ENCODE data around the gene TNS2. TPM values are rescaled to one million over a fixed set of nuclear protein-coding genes. Genes with fewer than 3 reads are reported as not detected.
"Not testable (repeated sequence)": the region's sequence is repeated elsewhere in the genome, so short reads cannot be mapped to it uniquely, and the experiment has no call there.

The TNS2 gene, protein sequence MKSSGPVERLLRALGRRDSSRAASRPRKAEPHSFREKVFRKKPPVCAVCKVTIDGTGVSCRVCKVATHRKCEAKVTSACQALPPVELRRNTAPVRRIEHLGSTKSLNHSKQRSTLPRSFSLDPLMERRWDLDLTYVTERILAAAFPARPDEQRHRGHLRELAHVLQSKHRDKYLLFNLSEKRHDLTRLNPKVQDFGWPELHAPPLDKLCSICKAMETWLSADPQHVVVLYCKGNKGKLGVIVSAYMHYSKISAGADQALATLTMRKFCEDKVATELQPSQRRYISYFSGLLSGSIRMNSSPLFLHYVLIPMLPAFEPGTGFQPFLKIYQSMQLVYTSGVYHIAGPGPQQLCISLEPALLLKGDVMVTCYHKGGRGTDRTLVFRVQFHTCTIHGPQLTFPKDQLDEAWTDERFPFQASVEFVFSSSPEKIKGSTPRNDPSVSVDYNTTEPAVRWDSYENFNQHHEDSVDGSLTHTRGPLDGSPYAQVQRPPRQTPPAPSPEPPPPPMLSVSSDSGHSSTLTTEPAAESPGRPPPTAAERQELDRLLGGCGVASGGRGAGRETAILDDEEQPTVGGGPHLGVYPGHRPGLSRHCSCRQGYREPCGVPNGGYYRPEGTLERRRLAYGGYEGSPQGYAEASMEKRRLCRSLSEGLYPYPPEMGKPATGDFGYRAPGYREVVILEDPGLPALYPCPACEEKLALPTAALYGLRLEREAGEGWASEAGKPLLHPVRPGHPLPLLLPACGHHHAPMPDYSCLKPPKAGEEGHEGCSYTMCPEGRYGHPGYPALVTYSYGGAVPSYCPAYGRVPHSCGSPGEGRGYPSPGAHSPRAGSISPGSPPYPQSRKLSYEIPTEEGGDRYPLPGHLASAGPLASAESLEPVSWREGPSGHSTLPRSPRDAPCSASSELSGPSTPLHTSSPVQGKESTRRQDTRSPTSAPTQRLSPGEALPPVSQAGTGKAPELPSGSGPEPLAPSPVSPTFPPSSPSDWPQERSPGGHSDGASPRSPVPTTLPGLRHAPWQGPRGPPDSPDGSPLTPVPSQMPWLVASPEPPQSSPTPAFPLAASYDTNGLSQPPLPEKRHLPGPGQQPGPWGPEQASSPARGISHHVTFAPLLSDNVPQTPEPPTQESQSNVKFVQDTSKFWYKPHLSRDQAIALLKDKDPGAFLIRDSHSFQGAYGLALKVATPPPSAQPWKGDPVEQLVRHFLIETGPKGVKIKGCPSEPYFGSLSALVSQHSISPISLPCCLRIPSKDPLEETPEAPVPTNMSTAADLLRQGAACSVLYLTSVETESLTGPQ (N-terminal part only)
- 0.32 TPM for polyA plus RNA-seq (2012; ENCODE audit: low read depth, missing spikeins)

DNA sequence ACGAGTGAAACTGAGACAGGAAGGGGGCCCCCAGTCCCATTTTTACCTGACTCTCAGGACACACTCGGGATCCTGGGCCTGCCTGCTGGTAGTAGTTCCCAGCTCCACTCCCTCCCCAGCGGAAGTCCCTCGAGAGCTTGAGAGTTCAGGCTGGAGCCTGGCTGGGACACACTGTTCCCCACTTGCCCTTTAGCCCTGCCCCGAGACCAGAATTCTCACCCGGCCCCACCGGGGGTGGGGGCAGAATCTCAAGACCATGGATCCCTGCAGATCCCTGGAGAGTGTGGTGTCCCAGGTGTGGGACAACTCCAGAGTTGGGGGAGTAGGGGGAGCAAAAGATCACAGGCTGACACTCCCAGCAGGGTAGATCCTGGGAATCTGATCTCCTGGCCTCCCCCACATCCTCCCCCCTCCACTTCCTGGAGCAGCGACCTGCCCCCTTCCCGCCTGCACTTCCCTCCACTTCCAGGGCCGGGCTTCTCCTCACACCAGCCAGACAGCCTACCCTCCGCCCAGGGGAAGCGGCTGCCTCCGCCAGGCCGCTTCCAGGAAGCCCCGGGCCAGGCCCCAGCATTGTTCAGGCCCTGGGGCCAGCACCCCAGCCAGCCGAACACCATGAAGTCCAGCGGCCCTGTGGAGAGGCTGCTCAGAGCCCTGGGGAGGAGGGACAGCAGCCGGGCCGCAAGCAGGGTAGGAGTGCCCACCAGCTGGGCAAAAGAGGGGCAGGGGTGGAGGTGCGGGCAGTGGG lies at the start of gene TNS2:
TNS2 (plus strand) TSS at position 495 of the 748 bp plus-strand sequence; CDS start at position 616, 121 bp downstream.
- no peak for FAIRE-seq
- TF ChIP-seq TAF1 (IDR thresholded peaks at IDR 0.05; ENCODE audit: low read depth, low read length) (no peak), SPI1 (IDR thresholded peaks at IDR 0.05; ENCODE audit: low read depth, low read length) (no peak), PAX5 (IDR thresholded peaks at IDR 0.05; ENCODE audit: insufficient read depth, low read length, severe bottlenecking) (no peak), POLR2A (IDR thresholded peaks at IDR 0.05; ENCODE audit: low read depth, low read length) (no peak), POLR2AphosphoS5 (IDR thresholded peaks at IDR 0.05; ENCODE audit: low read depth, low read length) (no peak), POU2F2 (IDR thresholded peaks at IDR 0.05; ENCODE audit: low read depth, low read length) (no peak)

DNA sequence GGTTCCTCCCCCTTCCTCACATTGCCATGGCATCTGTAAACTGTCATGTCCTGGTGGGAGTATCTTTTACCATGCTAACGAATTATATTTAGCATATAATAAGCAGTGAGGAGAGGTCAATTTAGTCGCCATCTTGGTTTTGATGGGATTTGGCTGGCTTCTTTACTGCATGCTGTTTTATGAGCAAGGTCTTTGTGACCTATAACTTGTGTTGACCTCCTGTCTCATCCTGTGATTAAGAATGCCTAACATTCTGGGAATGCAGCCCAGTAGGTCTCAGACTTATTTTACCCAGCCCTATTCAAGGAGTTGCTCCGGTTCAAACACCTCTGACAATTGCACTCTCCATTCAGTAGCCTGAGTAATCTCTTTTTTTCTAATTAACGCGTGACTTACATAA lies 45.7 kb upstream of the TNS2 start:
- DNase-seq (ENCODE audit: insufficient read length, low spot score) (no peak), FAIRE-seq (no peak)
- no peak for TF ChIP-seq PAX5 (IDR thresholded peaks at IDR 0.05; ENCODE audit: insufficient read depth, low read length, severe bottlenecking)
- no peak for TF ChIP-seq POU2F2 (IDR thresholded peaks at IDR 0.05; ENCODE audit: low read depth, low read length)
- no peak for TF ChIP-seq POLR2AphosphoS5 (IDR thresholded peaks at IDR 0.05; ENCODE audit: low read depth, low read length)
- TF ChIP-seq POLR2A (IDR thresholded peaks at IDR 0.05; ENCODE audit: low read depth, low read length): no peak
- TF ChIP-seq SPI1 (IDR thresholded peaks at IDR 0.05; ENCODE audit: low read depth, low read length): no peak
- TF ChIP-seq TAF1 (IDR thresholded peaks at IDR 0.05; ENCODE audit: low read depth, low read length): no peak

More for the DNA sequence above, at the start of gene TNS2:
- DNase-seq (ENCODE audit: insufficient read length, low spot score): peak; percentile 6

DNA sequence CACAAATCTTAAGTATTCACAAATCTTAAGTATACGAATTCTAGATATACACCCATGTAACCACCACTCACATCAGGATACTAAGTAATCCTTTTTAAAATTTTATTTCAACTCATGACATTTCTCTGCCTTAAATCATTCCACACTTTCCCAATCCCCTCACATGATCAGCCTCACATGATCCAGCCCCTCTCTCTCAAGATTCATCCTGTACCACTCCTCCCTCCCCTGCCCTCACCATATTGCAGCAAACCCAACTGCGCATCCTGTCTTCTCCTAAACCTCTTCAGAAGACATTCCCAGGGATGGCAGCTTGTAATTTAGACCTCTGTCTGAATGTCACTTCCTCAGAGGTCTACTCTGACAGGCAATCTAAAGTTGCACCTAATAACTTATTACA lies 45.3 kb upstream of the TNS2 start:
- TF ChIP-seq POU2F2 (IDR thresholded peaks at IDR 0.05; ENCODE audit: low read depth, low read length) (no peak), POLR2A (IDR thresholded peaks at IDR 0.05; ENCODE audit: low read depth, low read length) (no peak), SPI1 (IDR thresholded peaks at IDR 0.05; ENCODE audit: low read depth, low read length) (no peak), PAX5 (IDR thresholded peaks at IDR 0.05; ENCODE audit: insufficient read depth, low read length, severe bottlenecking) (no peak), POLR2AphosphoS5 (IDR thresholded peaks at IDR 0.05; ENCODE audit: low read depth, low read length) (no peak), TAF1 (IDR thresholded peaks at IDR 0.05; ENCODE audit: low read depth, low read length) (no peak)
- DNase-seq (ENCODE audit: insufficient read length, low spot score) (no peak), FAIRE-seq (no peak)

DNA sequence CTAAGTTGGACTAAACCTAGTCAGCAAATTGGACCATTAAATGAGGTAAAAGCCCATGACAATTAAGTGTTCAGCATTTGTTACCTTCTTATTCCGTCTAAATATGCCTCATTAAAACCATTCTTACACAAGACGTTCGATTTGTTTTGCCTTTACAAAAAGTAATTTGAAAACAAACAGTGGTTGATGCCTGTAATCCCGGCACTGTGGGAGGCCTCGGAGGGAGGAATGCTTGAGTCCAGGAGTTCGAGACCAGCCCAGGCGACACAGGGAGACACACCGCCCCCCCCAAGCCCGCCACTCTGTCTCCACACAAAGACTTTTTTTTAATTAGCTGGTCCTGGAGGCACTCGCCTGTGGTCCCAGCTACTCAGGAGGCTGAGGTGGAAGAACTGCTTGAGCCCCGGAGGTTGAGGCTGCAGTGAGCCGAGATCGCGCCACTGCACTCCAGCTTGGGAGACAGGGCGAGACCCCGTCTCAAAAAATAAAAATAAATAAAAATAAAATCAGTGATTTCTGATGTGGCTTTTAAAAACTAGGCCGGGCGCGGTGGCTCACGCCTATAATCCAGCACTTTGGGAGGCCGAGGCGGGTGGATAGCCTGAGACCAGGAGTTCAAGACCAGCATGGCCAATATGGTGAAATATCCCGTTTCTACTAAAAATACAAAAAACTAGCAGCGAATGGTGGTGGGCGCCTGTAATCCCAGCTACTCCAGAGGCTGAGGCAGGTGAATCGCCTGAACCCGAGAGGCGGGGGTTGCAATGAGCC lies 44.5 kb upstream of the TNS2 start:
- TF ChIP-seq PAX5 (IDR thresholded peaks at IDR 0.05; ENCODE audit: insufficient read depth, low read length, severe bottlenecking): no peak
- TF ChIP-seq SPI1 (IDR thresholded peaks at IDR 0.05; ENCODE audit: low read depth, low read length): no peak
- no peak for TF ChIP-seq POLR2A (IDR thresholded peaks at IDR 0.05; ENCODE audit: low read depth, low read length)
- no peak for TF ChIP-seq POU2F2 (IDR thresholded peaks at IDR 0.05; ENCODE audit: low read depth, low read length)
- TF ChIP-seq TAF1 (IDR thresholded peaks at IDR 0.05; ENCODE audit: low read depth, low read length): no peak
- no peak for TF ChIP-seq POLR2AphosphoS5 (IDR thresholded peaks at IDR 0.05; ENCODE audit: low read depth, low read length)
- DNase-seq (ENCODE audit: insufficient read length, low spot score): no peak
- no peak for FAIRE-seq

DNA sequence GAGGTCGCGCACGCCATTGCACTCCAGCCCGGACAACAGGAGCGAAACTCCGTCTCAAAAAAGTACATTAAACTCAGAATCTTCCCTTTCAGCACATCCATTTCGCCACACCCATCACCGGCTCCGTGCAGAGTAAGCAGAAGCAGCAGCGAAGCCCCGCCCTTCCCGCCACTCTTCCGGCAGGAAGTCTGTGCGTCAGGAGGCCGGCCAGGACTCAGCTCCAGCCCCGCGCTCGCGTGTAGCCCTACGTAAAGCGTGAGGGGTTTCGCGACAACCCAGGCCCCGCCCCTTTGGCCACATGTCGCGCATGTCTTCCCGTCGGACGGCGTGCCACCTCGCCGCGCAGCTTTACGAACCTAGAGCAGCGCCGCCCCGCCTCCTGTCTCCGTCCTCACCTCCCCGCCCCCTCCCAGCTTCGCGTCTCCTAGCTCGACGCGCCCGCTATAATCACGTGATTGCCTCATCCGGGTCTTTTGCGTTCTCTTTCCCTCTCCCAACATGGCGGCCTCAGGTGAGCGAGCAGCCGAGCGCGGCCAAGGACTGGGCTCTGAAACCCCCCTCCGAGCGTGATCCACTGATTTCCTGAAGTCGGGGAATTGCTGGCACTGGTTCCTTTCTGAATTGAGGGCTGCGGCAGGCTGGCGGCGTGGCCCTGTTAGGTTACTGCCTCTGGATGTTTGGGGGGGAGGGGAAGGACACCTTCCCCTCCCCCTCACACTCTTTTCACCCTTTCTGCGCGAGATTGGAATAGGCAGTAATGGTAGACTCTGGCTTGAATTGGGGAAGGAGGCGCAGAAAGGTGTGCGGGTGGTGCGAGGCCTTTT lies 43.7 kb upstream of the TNS2 start, which contains the start of gene EIF4B:
EIF4B (plus strand) TSS at position 471 of the 824 bp plus-strand sequence; CDS start at position 499, 28 bp downstream.
- TF ChIP-seq POLR2AphosphoS5 (IDR thresholded peaks at IDR 0.05; ENCODE audit: low read depth, low read length) (no peak; the same call in none of the 2 replicates), TAF1 (IDR thresholded peaks at IDR 0.05; ENCODE audit: low read depth, low read length) (peak; percentile 84), POU2F2 (IDR thresholded peaks at IDR 0.05; ENCODE audit: low read depth, low read length) (peak; percentile 12; the same call in 1 of the 2 replicates), PAX5 (IDR thresholded peaks at IDR 0.05; ENCODE audit: insufficient read depth, low read length, severe bottlenecking) (no peak), POLR2A (IDR thresholded peaks at IDR 0.05; ENCODE audit: low read depth, low read length) (peak; percentile 55; the same call in 1 of the 2 replicates), SPI1 (IDR thresholded peaks at IDR 0.05; ENCODE audit: low read depth, low read length) (peak; percentile 50)
- DNase-seq (ENCODE audit: insufficient read length, low spot score): peak; percentile 94
- FAIRE-seq: peak; percentile 97

DNA sequence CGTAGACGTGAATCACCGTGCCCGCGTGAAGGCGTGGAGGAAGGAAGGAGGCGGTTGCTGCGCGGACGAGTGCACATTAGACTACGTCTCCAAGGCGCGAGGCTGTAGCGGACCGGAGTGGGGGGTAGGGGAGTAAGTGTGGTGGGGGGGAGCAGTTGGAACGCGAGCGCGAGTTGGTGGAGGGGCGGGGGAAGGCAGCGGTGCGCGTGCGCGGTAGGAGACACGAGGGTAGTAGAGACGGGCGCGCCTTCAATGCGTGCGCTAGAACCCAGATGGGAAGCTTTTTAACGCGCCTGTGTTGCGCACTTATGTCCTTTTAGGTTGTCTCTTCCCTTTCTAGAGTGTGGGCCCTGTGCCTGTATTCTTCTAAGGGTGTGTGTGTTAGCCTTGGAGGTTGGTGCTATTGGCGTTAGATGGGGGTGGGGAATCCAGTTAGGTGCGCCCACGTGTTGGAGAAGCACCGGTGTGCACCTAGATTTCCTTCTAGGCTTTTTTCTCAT lies 43.0 kb upstream of the TNS2 start:
- no peak for FAIRE-seq
- DNase-seq (ENCODE audit: insufficient read length, low spot score): peak; percentile 61
- TF ChIP-seq POLR2AphosphoS5 (IDR thresholded peaks at IDR 0.05; ENCODE audit: low read depth, low read length): peak; percentile 59; the same call in 1 of the 2 replicates
- TF ChIP-seq POLR2A (IDR thresholded peaks at IDR 0.05; ENCODE audit: low read depth, low read length): peak; percentile 16
- no peak for TF ChIP-seq TAF1 (IDR thresholded peaks at IDR 0.05; ENCODE audit: low read depth, low read length)

DNA sequence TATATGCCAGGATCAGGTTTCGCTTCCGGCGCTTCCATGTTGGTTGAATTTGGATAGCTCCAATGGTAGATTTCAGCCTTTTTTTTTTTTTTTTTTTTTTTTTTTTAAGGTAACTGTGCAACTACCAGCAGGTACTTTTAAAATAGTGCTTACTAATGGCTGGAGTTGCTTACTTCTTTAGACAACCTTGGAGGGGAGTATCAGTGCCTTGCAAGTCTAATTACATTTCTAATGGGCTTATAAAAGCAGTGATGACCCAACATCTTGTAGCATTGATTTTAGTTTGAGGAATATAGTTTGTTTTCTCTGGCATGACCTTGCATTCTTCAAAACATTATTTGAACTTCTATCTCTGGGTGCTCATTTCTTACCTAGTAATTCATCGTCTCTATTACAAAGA lies 42.5 kb upstream of the TNS2 start:
- FAIRE-seq (no peak), DNase-seq (ENCODE audit: insufficient read length, low spot score) (no peak)
- TF ChIP-seq TAF1 (IDR thresholded peaks at IDR 0.05; ENCODE audit: low read depth, low read length) (no peak), POLR2AphosphoS5 (IDR thresholded peaks at IDR 0.05; ENCODE audit: low read depth, low read length) (no peak), POU2F2 (IDR thresholded peaks at IDR 0.05; ENCODE audit: low read depth, low read length) (no peak), PAX5 (IDR thresholded peaks at IDR 0.05; ENCODE audit: insufficient read depth, low read length, severe bottlenecking) (no peak), SPI1 (IDR thresholded peaks at IDR 0.05; ENCODE audit: low read depth, low read length) (no peak), POLR2A (IDR thresholded peaks at IDR 0.05; ENCODE audit: low read depth, low read length) (no peak)

DNA sequence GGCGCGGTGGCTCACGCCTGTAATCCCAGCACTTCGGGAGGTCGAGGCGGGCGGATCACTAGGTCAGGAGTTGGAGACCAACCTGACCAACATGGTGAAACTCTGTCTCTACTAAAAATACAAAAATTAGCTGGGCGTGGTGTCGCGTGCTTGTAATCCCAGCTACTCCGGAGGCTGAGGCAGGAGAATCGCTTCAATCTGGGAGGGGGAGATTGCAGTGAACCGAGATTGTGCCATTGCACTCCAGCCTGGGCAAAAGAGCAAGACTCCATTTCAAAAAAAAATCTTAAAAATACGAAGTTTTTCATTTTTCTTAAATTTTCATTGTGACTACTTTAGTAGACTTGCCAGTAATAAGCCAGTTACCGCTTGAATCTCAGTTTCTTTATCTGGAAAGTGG lies 41.1 kb upstream of the TNS2 start:
- not testable (repeated sequence) for FAIRE-seq

More for the DNA sequence above, 41.1 kb upstream of the TNS2 start:
- not testable (repeated sequence) for DNase-seq (ENCODE audit: insufficient read length, low spot score)

Measured in GM12891 (cell line).